Measurements from ENCODE around the gene TRIM8.
"Not testable (repeated sequence)": the region's sequence is repeated elsewhere in the genome, so short reads cannot be mapped to it uniquely, and the experiment has no call there.

The TRIM8 gene

DNA sequence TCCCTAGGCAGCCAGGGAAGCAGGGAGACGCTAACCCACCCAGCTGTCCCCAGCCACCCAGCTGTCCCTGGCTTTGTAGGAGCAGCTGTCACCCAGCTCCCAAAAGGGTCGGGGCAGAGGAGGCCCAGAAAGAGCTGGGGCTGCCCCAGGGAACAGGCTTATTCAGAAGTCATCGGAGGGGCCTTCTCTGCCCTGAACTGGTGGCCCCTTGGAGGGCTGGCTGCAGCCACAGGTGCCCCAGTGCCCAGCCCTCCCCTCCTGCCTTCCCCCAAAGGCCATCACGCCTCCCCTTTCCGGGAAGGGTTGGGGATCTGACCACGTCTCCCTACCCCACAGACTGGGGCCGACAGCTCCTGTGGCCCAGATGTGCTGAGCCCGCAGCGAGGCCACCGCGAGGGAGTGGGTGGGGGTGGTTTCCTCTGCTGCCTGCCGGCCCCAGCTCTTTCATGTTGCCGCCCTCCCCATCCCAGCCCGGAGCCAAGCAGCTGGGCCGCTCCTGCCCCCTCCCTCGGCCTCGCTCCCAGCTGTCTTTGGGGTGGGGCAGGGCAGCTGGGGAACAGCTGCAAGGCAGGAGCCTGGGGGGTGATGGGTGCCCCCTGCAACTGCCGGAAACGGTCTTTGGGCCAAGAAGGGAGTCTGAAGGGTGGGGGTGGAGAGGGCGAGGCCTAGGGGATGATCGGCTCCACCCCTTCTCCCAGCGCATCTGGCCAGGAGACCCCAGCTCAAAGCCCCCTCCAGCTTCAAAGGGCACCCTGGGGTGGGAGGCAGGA, 16.8 kb downstream of the TRIM8 start:
- Histone ChIP-seq H3K36me3 (ENCODE audit: insufficient read depth, low read length) (peaks cover 28% of the 10 kb centered on the region), H3K4me1 (ENCODE audit: insufficient read depth, low read length) (peaks cover 23% of the 10 kb centered on the region), H4K20me1 (ENCODE audit: insufficient read depth, low read length) (peaks cover 35% of the 10 kb centered on the region), H3K4me3 (ENCODE audit: low read depth in 1 of 2, low read length in 2 of 2) (peak overlapping the region in 1 of 2 experiments; percentile 21; a peak in 1 of 4 replicates), H3K4me2 (ENCODE audit: insufficient read depth, low read length) (peak overlapping the region; percentile 47), H2AFZ (ENCODE audit: low read depth, low read length) (no peak overlapping the region), H3K9ac (ENCODE audit: low read depth, low read length) (peak overlapping the region; percentile 3; the same call in 1 of the 2 replicates), H3K9me3 (ENCODE audit: insufficient read depth, low read length, severe bottlenecking) (no peaks in the 10 kb centered on the region), H3K27ac (ENCODE audit: low read length) (peak overlapping the region; percentile 86), H3K27me3 (ENCODE audit: insufficient read depth, low read length, poor library complexity) (no peaks in the 10 kb centered on the region), H3K79me2 (ENCODE audit: insufficient read depth, low read length) (no peaks in the 10 kb centered on the region)
- DNase-seq (peak; percentile 96), ATAC-seq (ENCODE audit: insufficient read depth, low read depth) (peak; percentile 88)
- TF ChIP-seq, protein P1, sequence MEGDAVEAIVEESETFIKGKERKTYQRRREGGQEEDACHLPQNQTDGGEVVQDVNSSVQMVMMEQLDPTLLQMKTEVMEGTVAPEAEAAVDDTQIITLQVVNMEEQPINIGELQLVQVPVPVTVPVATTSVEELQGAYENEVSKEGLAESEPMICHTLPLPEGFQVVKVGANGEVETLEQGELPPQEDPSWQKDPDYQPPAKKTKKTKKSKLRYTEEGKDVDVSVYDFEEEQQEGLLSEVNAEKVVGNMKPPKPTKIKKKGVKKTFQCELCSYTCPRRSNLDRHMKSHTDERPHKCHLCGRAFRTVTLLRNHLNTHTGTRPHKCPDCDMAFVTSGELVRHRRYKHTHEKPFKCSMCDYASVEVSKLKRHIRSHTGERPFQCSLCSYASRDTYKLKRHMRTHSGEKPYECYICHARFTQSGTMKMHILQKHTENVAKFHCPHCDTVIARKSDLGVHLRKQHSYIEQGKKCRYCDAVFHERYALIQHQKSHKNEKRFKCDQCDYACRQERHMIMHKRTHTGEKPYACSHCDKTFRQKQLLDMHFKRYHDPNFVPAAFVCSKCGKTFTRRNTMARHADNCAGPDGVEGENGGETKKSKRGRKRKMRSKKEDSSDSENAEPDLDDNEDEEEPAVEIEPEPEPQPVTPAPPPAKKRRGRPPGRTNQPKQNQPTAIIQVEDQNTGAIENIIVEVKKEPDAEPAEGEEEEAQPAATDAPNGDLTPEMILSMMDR (IDR thresholded peaks at IDR 0.05; ENCODE audit: borderline replicate concordance, extremely low read depth, low read length, poor library complexity, severe bottlenecking), result no peak
- no peak for TF ChIP-seq EZH2 (IDR thresholded peaks at IDR 0.05; ENCODE audit: borderline replicate concordance, low read depth, low read length, severe bottlenecking)

DNA sequence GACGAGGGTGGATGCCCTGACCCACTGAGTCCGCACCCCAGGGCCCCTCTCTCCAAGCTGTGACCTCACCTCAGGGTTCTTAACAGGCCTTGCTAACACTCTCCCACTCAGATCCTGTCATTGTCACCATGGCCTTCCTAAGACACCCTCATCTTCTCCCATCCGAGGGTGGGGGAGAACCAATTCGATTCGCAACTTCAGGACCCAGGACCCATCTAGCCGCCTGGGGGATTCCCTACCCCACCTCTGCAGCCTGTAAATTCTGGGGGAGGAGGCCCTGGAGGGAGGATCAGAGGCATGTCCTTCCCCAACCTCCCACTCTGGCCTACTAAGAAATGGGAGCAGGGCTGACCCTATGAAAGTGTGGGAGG, 17.4 kb downstream of the TRIM8 start:
- Histone ChIP-seq H2AFZ (ENCODE audit: low read depth, low read length) (no peak overlapping the region), H3K4me2 (ENCODE audit: insufficient read depth, low read length) (peak overlapping the region; percentile 47), H3K9me3 (ENCODE audit: insufficient read depth, low read length, severe bottlenecking) (no peaks in the 10 kb centered on the region), H3K27me3 (ENCODE audit: insufficient read depth, low read length, poor library complexity) (no peaks in the 10 kb centered on the region), H3K36me3 (ENCODE audit: insufficient read depth, low read length) (peaks cover 22% of the 10 kb centered on the region), H3K27ac (ENCODE audit: low read length) (peak overlapping the region; percentile 86), H4K20me1 (ENCODE audit: insufficient read depth, low read length) (peaks cover 30% of the 10 kb centered on the region), H3K79me2 (ENCODE audit: insufficient read depth, low read length) (no peaks in the 10 kb centered on the region), H3K4me1 (ENCODE audit: insufficient read depth, low read length) (peaks cover 23% of the 10 kb centered on the region), H3K9ac (ENCODE audit: low read depth, low read length) (peak overlapping the region; percentile 3; the same call in 1 of the 2 replicates), H3K4me3 (ENCODE audit: low read depth in 1 of 2, low read length in 2 of 2) (peak overlapping the region in 1 of 2 experiments; percentile 11; a peak in 1 of 4 replicates)
- ATAC-seq (ENCODE audit: insufficient read depth, low read depth) (no peak; the same call in 2 of the 3 replicates), DNase-seq (no peak)
- no peak for TF ChIP-seq EZH2 (IDR thresholded peaks at IDR 0.05; ENCODE audit: borderline replicate concordance, low read depth, low read length, severe bottlenecking)
- TF ChIP-seq, protein P1 (IDR thresholded peaks at IDR 0.05; ENCODE audit: borderline replicate concordance, extremely low read depth, low read length, poor library complexity, severe bottlenecking), result no peak

DNA sequence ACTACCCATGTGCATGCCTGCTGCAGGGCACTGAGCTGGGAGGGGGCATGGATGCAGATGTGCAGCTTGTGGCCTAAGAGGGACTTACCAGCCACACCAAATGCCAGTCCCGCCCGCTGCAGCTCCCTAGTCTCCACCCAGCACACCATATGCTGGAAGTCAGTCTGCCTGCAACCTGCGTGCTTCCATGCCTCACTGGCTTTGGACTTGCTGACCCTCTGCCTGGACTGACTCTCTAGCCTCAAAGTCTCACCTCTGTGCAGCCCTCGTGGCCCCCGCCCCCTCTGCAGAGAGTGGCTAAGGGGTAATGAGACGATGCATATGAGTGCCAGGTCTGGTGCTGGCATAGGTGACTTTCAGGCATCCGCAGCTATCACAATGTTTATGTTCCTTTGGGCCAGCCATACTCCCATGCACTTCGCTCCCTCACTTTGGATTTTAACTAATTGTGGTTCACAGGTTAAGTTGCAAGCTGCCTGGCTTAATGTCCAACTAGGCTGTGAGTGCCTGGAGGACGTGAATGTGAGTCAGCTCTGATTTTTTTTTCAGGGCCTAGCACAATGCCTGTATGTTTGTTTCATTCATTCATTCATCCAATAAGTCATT, 21.7 kb downstream of the TRIM8 start:
- Histone ChIP-seq H2AFZ (ENCODE audit: low read depth, low read length) (no peak overlapping the region), H3K4me3 (ENCODE audit: low read depth in 1 of 2, low read length in 2 of 2) (no peak overlapping the region), H4K20me1 (ENCODE audit: insufficient read depth, low read length) (peaks cover 8% of the 10 kb centered on the region; the same call in 1 of the 2 replicates), H3K27me3 (ENCODE audit: insufficient read depth, low read length, poor library complexity) (no peaks in the 10 kb centered on the region), H3K4me2 (ENCODE audit: insufficient read depth, low read length) (no peak overlapping the region), H3K36me3 (ENCODE audit: insufficient read depth, low read length) (no peaks in the 10 kb centered on the region), H3K79me2 (ENCODE audit: insufficient read depth, low read length) (no peaks in the 10 kb centered on the region), H3K9ac (ENCODE audit: low read depth, low read length) (no peak overlapping the region), H3K9me3 (ENCODE audit: insufficient read depth, low read length, severe bottlenecking) (no peaks in the 10 kb centered on the region), H3K4me1 (ENCODE audit: insufficient read depth, low read length) (peaks cover 10% of the 10 kb centered on the region), H3K27ac (ENCODE audit: low read length) (no peak overlapping the region)
- no peak for TF ChIP-seq EZH2 (IDR thresholded peaks at IDR 0.05; ENCODE audit: borderline replicate concordance, low read depth, low read length, severe bottlenecking)
- TF ChIP-seq, protein P1 (IDR thresholded peaks at IDR 0.05; ENCODE audit: borderline replicate concordance, extremely low read depth, low read length, poor library complexity, severe bottlenecking), result no peak
- DNase-seq (no peak), ATAC-seq (ENCODE audit: insufficient read depth, low read depth) (no peak)

DNA sequence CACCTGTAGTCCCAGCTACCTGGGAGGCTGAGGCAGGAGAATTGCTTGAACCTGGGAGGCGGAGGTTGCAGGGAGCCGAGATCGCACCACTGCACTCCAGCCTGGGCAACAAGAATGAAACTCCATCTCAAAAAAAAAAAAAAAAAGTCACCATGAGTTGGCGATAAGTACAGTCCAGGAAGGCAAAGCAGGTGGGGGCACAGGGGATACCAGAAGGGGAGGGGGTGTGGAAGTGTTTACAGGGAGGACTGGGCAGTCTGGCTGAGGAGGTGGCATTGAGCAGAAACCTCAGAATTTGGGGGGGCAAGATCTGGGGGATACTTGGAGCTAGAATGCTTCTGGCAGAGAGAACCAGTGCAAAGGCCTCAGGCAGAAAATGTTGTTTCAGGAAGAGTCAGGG, 23.1 kb downstream of the TRIM8 start:
- not testable (repeated sequence) for H3K4me2 ChIP-seq (ENCODE audit: insufficient read depth, low read length); H4K20me1 ChIP-seq (ENCODE audit: insufficient read depth, low read length); H2AFZ ChIP-seq (ENCODE audit: low read depth, low read length); H3K79me2 ChIP-seq (ENCODE audit: insufficient read depth, low read length); H3K9me3 ChIP-seq (ENCODE audit: insufficient read depth, low read length, severe bottlenecking); H3K4me3 ChIP-seq (ENCODE audit: low read depth in 1 of 2, low read length in 2 of 2); DNase-seq; H3K27ac ChIP-seq (ENCODE audit: low read length); H3K36me3 ChIP-seq (ENCODE audit: insufficient read depth, low read length); H3K4me1 ChIP-seq (ENCODE audit: insufficient read depth, low read length); H3K27me3 ChIP-seq (ENCODE audit: insufficient read depth, low read length, poor library complexity); H3K9ac ChIP-seq (ENCODE audit: low read depth, low read length); ATAC-seq (ENCODE audit: insufficient read depth, low read depth)

Data from DND-41 (cell line).